ENCODE measurements around the gene PON3. TPM values are rescaled to one million over a fixed set of nuclear protein-coding genes. Genes with fewer than 3 reads are reported as not detected.

Gene PON3
- total RNA-seq, 4 donors from 2014 or later = 10.1 to 10.6 TPM; not detected in 2

GRCh38 chr7:95432606-95433005 lies 36.4 kb upstream of the PON3 start:
- TF ChIP-seq POLR2A (IDR thresholded peaks at IDR 0.05) = no peak
- TF ChIP-seq, protein P1, sequence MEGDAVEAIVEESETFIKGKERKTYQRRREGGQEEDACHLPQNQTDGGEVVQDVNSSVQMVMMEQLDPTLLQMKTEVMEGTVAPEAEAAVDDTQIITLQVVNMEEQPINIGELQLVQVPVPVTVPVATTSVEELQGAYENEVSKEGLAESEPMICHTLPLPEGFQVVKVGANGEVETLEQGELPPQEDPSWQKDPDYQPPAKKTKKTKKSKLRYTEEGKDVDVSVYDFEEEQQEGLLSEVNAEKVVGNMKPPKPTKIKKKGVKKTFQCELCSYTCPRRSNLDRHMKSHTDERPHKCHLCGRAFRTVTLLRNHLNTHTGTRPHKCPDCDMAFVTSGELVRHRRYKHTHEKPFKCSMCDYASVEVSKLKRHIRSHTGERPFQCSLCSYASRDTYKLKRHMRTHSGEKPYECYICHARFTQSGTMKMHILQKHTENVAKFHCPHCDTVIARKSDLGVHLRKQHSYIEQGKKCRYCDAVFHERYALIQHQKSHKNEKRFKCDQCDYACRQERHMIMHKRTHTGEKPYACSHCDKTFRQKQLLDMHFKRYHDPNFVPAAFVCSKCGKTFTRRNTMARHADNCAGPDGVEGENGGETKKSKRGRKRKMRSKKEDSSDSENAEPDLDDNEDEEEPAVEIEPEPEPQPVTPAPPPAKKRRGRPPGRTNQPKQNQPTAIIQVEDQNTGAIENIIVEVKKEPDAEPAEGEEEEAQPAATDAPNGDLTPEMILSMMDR (IDR thresholded peaks at IDR 0.05) = no peak
- H3K27me3 ChIP-seq = no peaks in the 10 kb centered on the region
- no peak for DNase-seq
- no peaks in the 10 kb centered on the region for H3K9me3 ChIP-seq
- H3K4me1 ChIP-seq = no peaks in the 10 kb centered on the region
- no peaks in the 10 kb centered on the region for H3K36me3 ChIP-seq
- H3K4me3 ChIP-seq = no peak overlapping the region
- H3K27ac ChIP-seq = no peak overlapping the region
- intact Hi-C loops (cut with DNase I; ENCODE audit: low total_unique reads) = no loop called here

GRCh38 chr7:95430864-95431263 lies 34.7 kb upstream of the PON3 start:
- TF ChIP-seq, protein P1 (IDR thresholded peaks at IDR 0.05) = no peak
- TF ChIP-seq POLR2A (IDR thresholded peaks at IDR 0.05) = no peak
- intact Hi-C loops (cut with DNase I; ENCODE audit: low total_unique reads) = no loop called here
- no peak overlapping the region for H3K4me3 ChIP-seq
- no peaks in the 10 kb centered on the region for H3K4me1 ChIP-seq
- no peaks in the 10 kb centered on the region for H3K27me3 ChIP-seq
- H3K9me3 ChIP-seq = no peaks in the 10 kb centered on the region
- DNase-seq = no peak
- H3K36me3 ChIP-seq = no peaks in the 10 kb centered on the region
- H3K27ac ChIP-seq = no peak overlapping the region

GRCh38 chr7:95429241-95429990 lies 33.2 kb upstream of the PON3 start:
- no peaks in the 10 kb centered on the region for H3K36me3 ChIP-seq
- H3K27ac ChIP-seq = no peak overlapping the region
- no peaks in the 10 kb centered on the region for H3K9me3 ChIP-seq
- H3K4me3 ChIP-seq = no peak overlapping the region
- TF ChIP-seq, protein P1 (IDR thresholded peaks at IDR 0.05) = no peak
- no peak for TF ChIP-seq POLR2A (IDR thresholded peaks at IDR 0.05)
- intact Hi-C loops (cut with DNase I; ENCODE audit: low total_unique reads) = no loop called here
- no peaks in the 10 kb centered on the region for H3K27me3 ChIP-seq
- no peak for DNase-seq
- H3K4me1 ChIP-seq = no peaks in the 10 kb centered on the region

DNA sequence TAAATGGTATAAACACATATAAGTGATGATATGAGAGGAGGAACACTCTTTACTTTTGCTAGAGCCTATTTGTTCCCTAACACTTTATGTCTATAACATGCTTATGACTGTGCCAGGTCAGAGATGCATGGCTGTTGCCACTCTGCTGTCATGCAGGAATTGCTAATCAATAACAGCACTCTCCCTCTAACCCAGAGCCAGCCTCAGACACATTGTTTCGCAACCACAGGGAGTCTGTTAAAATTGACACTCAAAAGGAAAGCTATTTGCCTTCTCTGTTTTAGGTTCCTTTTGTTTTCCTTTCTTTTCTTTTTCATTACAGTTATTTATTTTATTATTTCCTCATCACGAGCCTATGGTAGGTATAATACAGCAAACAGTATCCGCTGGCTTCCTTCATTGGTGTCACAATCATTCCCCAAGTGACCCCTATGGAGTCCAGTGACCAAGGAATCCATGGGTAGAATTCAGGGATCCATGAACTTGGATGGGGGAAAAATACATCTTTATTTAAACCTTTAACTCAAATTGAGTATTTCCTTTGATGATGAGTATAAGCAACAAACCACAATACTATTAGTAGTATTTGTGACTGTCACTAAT lies 31.8 kb upstream of the PON3 start:
- TF ChIP-seq POLR2A (IDR thresholded peaks at IDR 0.05) = no peak
- TF ChIP-seq, protein P1 (IDR thresholded peaks at IDR 0.05) = no peak
- no peaks in the 10 kb centered on the region for H3K4me1 ChIP-seq
- H3K4me3 ChIP-seq = no peak overlapping the region
- no peak overlapping the region for H3K27ac ChIP-seq
- intact Hi-C loops (cut with DNase I; ENCODE audit: low total_unique reads) = no loop called here
- no peaks in the 10 kb centered on the region for H3K36me3 ChIP-seq
- H3K9me3 ChIP-seq = no peaks in the 10 kb centered on the region
- DNase-seq = no peak
- no peaks in the 10 kb centered on the region for H3K27me3 ChIP-seq

DNA sequence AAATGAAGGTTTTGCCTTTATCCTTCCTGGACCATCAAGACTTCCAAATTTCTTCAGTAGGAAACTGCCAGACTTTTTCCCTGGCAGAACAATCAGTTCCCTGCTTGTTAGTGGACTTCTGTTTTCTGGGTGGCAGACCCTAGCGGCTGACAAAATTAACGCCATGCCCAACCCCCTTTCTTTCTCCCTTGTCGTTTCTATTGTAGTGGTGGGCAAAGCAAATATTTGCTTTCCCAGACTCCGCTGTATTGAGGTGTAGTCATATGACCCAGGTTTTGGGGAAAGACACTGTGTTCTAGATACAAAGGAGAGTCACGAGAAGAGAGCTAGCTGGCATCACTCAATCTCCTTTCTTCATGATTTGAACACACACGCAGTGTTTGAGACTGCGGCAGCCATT lies 31.0 kb upstream of the PON3 start:
- Histone ChIP-seq H3K36me3 (no peaks in the 10 kb centered on the region), H3K9me3 (no peaks in the 10 kb centered on the region), H3K27ac (no peak overlapping the region), H3K4me1 (no peaks in the 10 kb centered on the region), H3K27me3 (no peaks in the 10 kb centered on the region), H3K4me3 (no peak overlapping the region)
- intact Hi-C loops (cut with DNase I; ENCODE audit: low total_unique reads) = no loop called here
- DNase-seq = no peak
- TF ChIP-seq, protein P1 (IDR thresholded peaks at IDR 0.05) = no peak
- TF ChIP-seq POLR2A (IDR thresholded peaks at IDR 0.05) = no peak

Measured in uterus (tissue), 4 donors.